Subcutaneous adipose tissue (tissue), 4 donors: Measurements from ENCODE around the gene PCNX1. TPM values are rescaled to one million over a fixed set of nuclear protein-coding genes. Genes with fewer than 3 reads are reported as not detected.

Experiments
- CTCF ChIP-seq: fragments of 450-650 bp; IDR thresholded peaks from one replicate; pipeline ENCODE4 v1.5.1; 2016; ENCODE audit warnings: low read depth, mild to moderate bottlenecking, control low read depth, antibody characterized with exemption, moderate library complexity
- total RNA-seq, 4 donors: library from RNA; depleted of rRNA; stranded (reverse); fragments of >200 nt; gene quantifications; one replicate each; pipeline ENCODE4 v1.1.0, GENCODE V29; 2016

Gene PCNX1
- total RNA-seq, 4 donors from 2014 or later: 72.2 to 109 (median 80.2) TPM

GRCh38 chr14:70957710-70958109 is 50.5 kb downstream of the PCNX1 start:
- TF ChIP-seq CTCF: no peak

GRCh38 chr14:70962935-70963334 is 55.7 kb downstream of the PCNX1 start:
- no peak for TF ChIP-seq CTCF

DNA sequence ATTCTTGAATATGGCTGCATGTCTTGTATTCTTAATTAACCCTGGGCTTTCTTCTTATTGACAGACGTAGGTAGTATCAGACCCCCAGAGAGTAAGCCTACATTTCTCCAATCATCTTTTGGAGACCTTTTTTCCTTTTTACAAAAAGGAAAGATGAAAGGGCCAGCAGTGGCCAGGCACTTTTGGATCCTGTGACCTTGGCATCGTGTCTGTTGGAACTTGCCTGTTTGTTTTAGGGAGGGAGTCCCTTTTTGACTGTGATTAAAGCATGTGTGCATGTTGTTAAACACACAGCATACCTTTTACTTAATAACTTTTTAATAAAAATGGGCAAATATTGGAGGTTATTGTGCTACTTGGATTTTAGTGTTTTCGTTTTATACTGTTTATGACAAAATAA is 57.2 kb downstream of the PCNX1 start:
- no peak for TF ChIP-seq CTCF

DNA sequence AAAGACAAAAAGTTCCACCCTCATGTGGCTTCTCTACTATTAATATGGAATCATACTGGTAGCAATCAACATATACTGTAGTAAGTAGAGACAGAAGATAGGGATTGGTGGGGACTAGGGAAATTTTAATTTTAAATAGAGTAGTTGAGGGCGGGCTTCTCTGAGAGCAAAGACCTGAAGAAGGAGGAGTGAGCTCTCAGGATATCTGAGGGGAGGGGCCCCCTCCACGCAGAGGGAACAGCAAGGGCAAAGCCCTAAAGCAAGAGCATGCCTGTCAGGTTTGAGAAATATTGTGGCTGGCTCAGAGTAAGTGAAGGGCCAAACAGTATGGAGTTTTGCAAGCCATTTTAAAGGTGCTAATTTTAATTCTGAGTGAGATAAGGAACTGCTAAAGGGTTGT is 64.3 kb downstream of the PCNX1 start:
- no peak for TF ChIP-seq CTCF

DNA sequence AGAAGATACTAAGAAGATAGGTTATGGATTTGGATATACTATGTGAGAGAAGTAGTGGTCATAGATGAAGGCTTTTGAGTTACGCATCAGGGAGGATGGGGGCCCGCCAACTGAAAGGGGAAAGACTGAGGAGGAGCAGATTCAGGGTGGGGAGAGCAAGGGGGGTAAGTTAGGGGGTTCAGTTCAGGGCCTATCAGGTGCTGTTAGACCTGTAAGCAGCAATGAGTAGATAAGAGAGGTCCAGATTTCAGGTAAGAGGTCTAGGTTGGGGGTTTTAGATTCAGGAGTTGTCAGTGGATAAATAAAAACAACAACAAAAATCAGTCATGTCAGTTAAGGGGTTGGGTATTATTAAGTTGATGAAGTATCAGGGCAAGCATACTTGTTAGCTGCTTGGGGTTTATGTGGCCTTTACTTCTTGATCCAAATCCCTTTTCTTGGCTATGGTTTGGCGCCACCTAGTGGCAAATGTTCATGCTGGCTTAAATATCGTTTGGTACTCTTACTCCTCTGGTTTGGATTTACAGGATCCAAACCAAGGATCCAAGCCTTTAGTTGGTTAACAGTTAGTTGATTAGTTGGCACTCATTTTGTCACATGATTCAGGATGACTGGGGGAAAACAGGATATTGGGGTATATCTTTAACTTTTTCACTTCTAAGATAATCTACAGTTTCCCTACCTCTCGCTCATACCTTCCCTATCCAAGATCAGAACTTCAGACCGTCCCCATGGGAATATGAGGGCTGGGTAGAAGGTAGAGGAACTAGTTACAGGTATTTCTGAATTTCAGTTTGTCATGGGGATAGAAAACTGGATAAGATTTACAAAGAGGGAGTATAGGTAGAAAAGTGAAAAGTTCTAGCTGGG is 65.1 kb downstream of the PCNX1 start:
- no peak for TF ChIP-seq CTCF

- TF ChIP-seq CTCF: no peak
Measured at GRCh38 chr14:70976591-70976990, 69.3 kb downstream of the PCNX1 start.

- TF ChIP-seq CTCF: no peak
Measured at GRCh38 chr14:70981000-70981952, 74.0 kb downstream of the PCNX1 start.
